Amygdala (tissue), 56 donors: Measurements from ENCODE around the gene GRIN1.

Experiments
- DNase-seq, 56 donors: peaks; one replicate each; lab custom pipeline; 2025; lab: John Stamatoyannopoulos, UW

The GRIN1 gene

GRCh38 chr9:137138722-137139467 is at the start of gene GRIN1:
TSS of gene GRIN1 (plus strand) at chr9:137139154. CDS start at chr9:137139487, 333 bp downstream.
- peak in 14 of 56 donors; percentile 21 to 77 (median 54) for DNase-seq

GRCh38 chr9:137089232-137089947 is 49.6 kb upstream of the GRIN1 start:
- DNase-seq, result no peak

- DNase-seq, result peak in 1 of 56 donors; percentile 15
Observed at GRCh38 chr9:137095664-137096517, 43.1 kb upstream of the GRIN1 start.

GRCh38 chr9:137096785-137097546 is 42.0 kb upstream of the GRIN1 start:
- no peak for DNase-seq

GRCh38 chr9:137097761-137098462 is 41.0 kb upstream of the GRIN1 start:
- DNase-seq, result no peak

- no peak for DNase-seq
Observed at GRCh38 chr9:137099231-137099630, 39.7 kb upstream of the GRIN1 start.

- DNase-seq, result no peak
Observed at GRCh38 chr9:137103206-137103999, 35.6 kb upstream of the GRIN1 start.

- no peak for DNase-seq
Observed at GRCh38 chr9:137105814-137106661, 32.9 kb upstream of the GRIN1 start.

GRCh38 chr9:137106662-137107250 is 32.2 kb upstream of the GRIN1 start:
- DNase-seq, result no peak

GRCh38 chr9:137107312-137107921 is 31.5 kb upstream of the GRIN1 start:
- DNase-seq, result no peak

- no peak for DNase-seq
Observed at GRCh38 chr9:137107982-137108381, 31.0 kb upstream of the GRIN1 start.

- no peak for DNase-seq
Observed at GRCh38 chr9:137108608-137109249, 30.2 kb upstream of the GRIN1 start.

- no peak for DNase-seq
Observed at GRCh38 chr9:137109250-137110146, 29.5 kb upstream of the GRIN1 start.

GRCh38 chr9:137110147-137110910 is 28.6 kb upstream of the GRIN1 start:
- DNase-seq, result no peak
